OCI-LY7 (cell line): Measurements from ENCODE around the gene KCNE2. TPM values are rescaled to one million over a fixed set of nuclear protein-coding genes. Genes with fewer than 3 reads are reported as not detected.
A peak's percentile ranks its signal among the peaks of the same experiment; 100 is the strongest.

Source experiments
- Bru-seq: library from RNA; stranded (reverse); fragments of 400-500 nt; gene quantifications from one replicate; lab custom pipeline; 2021; lab: Mats Ljungman, UMichigan
- BruChase-seq, 2 experiments: library from RNA; stranded (reverse); fragments of 400-500 nt; gene quantifications; one replicate each; lab custom pipeline; 2021; lab: Mats Ljungman, UMichigan
- BruUV-seq: library from RNA; stranded (reverse); fragments of 400-500 nt; replicated peaks from 2 replicates; lab custom pipeline; 2021; lab: Mats Ljungman, UMichigan
- CTCF ChIA-PET: fragments of 300-600 bp; sonication (Branson Sonifier 250); formaldehyde crosslinking; loops from one replicate; lab custom pipeline; 2022; ENCODE audit warnings: antibody characterized with exemption; ENCODE audit not compliant: unreplicated experiment; lab: Charles Lee
- POLR2A ChIA-PET: fragments of 300-600 bp; sonication (Branson Sonifier 250); formaldehyde crosslinking; loops from one replicate; lab custom pipeline; 2022; ENCODE audit warnings: antibody characterized with exemption; lab: Charles Lee
- DNase-seq: peaks from one replicate; pipeline ENCODE4 v3.0.0-alpha.2; 2015; ENCODE audit warnings: low spot score
- H2AFZ ChIP-seq: fragments of 200-600 bp; sonication (generic), shearing (Covaris generic); 2 replicates; pipeline ENCODE4 v1.6.1; 2014; ENCODE audit warnings: mild to moderate bottlenecking, antibody characterized with exemption, low read length, moderate library complexity
- H3K27ac ChIP-seq: fragments of 200-600 bp; sonication (generic); 2 replicates; pipeline ENCODE4 v1.5.1; 2014; ENCODE audit warnings: mixed run types, low read depth, mild to moderate bottlenecking, moderate library complexity, low read length, inconsistent platforms; ENCODE audit not compliant: poor library complexity, severe bottlenecking
- H3K36me3 ChIP-seq: fragments of 200-600 bp; sonication (generic); 2 replicates; pipeline ENCODE4 v1.6.1; 2014; ENCODE audit warnings: mild to moderate bottlenecking, antibody characterized with exemption, low read length, moderate library complexity, mixed read lengths; ENCODE audit not compliant: insufficient read depth
- H3K4me1 ChIP-seq: fragments of 200-600 bp; sonication (generic); 2 replicates; pipeline ENCODE4 v1.5.1; 2014; ENCODE audit warnings: mild to moderate bottlenecking, low read length; ENCODE audit not compliant: insufficient read depth, poor library complexity, severe bottlenecking
- H3K4me2 ChIP-seq: fragments of 200-600 bp; sonication (generic); 2 replicates; pipeline ENCODE4 v1.6.1; 2014; ENCODE audit warnings: mild to moderate bottlenecking, low read length
- H3K4me3 ChIP-seq: fragments of 200-600 bp; sonication (generic); 2 replicates; pipeline ENCODE4 v1.5.1; 2014; ENCODE audit warnings: mild to moderate bottlenecking, low read depth, low read length; ENCODE audit not compliant: poor library complexity, severe bottlenecking
- H3K79me2 ChIP-seq: fragments of 200-600 bp; sonication (generic); 2 replicates; pipeline ENCODE4 v1.6.1; 2016; ENCODE audit warnings: low read depth, mild to moderate bottlenecking, low read length, moderate library complexity, mixed read lengths; ENCODE audit not compliant: insufficient read depth
- H3K9me2 ChIP-seq: fragments of 200-600 bp; sonication (generic); 2 replicates; pipeline ENCODE4 v1.6.1; 2016; ENCODE audit warnings: mild to moderate bottlenecking, low read length, mixed read lengths; ENCODE audit not compliant: insufficient read depth
- H3K9me3 ChIP-seq: fragments of 200-600 bp; sonication (generic); 2 replicates; pipeline ENCODE4 v1.6.1; 2014; ENCODE audit warnings: mild to moderate bottlenecking, mixed run types, low read length, mixed read lengths
- H4K20me1 ChIP-seq: fragments of 200-600 bp; sonication (generic); 2 replicates; pipeline ENCODE4 v1.6.1; 2014; ENCODE audit warnings: mild to moderate bottlenecking, antibody characterized with exemption, low read length, moderate library complexity, mixed read lengths; ENCODE audit not compliant: insufficient read depth
- EZH2phosphoT487 ChIP-seq: fragments of 200-600 bp; sonication (generic); IDR thresholded peaks from 2 replicates; pipeline ENCODE4 v1.6.1; 2018; ENCODE audit warnings: low read depth, borderline replicate concordance, mild to moderate bottlenecking, mixed run types, antibody characterized with exemption, low read length, moderate library complexity, mixed read lengths
- intact Hi-C: fragments of 100-400 bp; cut with micrococcal nuclease; formaldehyde crosslinking; loops from one replicate; pipeline ENCODE4 v1.10.0; 2022; ENCODE audit not compliant: unreplicated experiment
- long read RNA-seq: library from polyadenylated mRNA; stranded (forward); transcript quantifications from one replicate; pipeline ENCODE4 v2.0.0, GENCODE V29; 2022
- total RNA-seq, 2 experiments: library from RNA; depleted of rRNA in 1 of 2; stranded (reverse); fragments of >200 nt in 1 of 2; shearing (Covaris generic) in 1 of 2; gene quantifications; 2 replicates each; pipeline ENCODE4 v1.2.3, GENCODE V29; 2014 to 2022
- TF ChIP-seq, protein P1 (sequence below): fragments of 200-600 bp; sonication (generic); conservative IDR thresholded peaks from 2 replicates; pipeline ENCODE4 v1.5.1; 2014; ENCODE audit warnings: mild to moderate bottlenecking, antibody characterized with exemption, low read length, moderate library complexity, mixed read lengths

Gene KCNE2, protein sequence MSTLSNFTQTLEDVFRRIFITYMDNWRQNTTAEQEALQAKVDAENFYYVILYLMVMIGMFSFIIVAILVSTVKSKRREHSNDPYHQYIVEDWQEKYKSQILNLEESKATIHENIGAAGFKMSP
- total RNA-seq (2014; rRNA removed; shearing (Covaris generic)) = not detected in 2 replicates
- total RNA-seq (2022) = not detected in 2 replicates
- Bru-seq, nascent RNA = percentile 17 among the genes with signal in this experiment
- not detected for BruChase-seq, experiment 1, labeled RNA remaining after a 6-hour chase
- BruChase-seq, experiment 2, labeled RNA remaining after a 2-hour chase = percentile 15 among the genes with signal in this experiment
- long read RNA-seq = 0 reads

DNA sequence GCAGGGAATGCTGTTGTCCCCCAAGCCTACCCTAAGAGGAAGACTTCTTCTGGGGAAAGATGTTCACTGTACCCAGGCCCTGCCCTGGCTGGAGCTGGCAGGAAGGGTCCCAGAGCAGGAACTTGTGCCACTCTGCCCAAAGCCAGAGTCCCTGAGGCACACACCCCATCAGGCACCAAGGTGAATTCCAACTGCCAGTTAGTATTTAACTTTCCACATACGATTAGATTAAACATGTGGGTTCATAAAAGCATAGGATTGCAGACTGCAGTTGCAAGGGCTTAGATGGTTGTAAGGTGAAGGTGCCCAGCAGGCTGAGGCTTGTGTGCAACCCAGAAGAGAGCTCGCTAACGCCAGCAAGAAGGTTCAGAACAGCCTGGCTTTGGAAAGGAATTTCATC lies at the start of gene KCNE2:
Gene KCNE2, plus strand, starts transcription at position 274 of the 400 bp plus-strand sequence. CDS start 6,473 bp downstream, outside the sequence.
- peaks cover 4% of the 10 kb centered on the region; the same call in 1 of the 2 replicates for H3K9me3 ChIP-seq
- H3K4me1 ChIP-seq = peaks cover 4% of the 10 kb centered on the region
- H3K9me2 ChIP-seq = no peaks in the 10 kb centered on the region
- H3K27ac ChIP-seq = no peak within 1 kb of the TSS
- H4K20me1 ChIP-seq = no peaks in the 10 kb centered on the region
- ChIA-PET CTCF (no interaction called here), POLR2A (no interaction called here)
- no peaks in the 10 kb centered on the region for H3K36me3 ChIP-seq
- no peak within 1 kb of the TSS for H3K4me2 ChIP-seq
- BruUV-seq = no TSS peak
- TF ChIP-seq, protein P1, sequence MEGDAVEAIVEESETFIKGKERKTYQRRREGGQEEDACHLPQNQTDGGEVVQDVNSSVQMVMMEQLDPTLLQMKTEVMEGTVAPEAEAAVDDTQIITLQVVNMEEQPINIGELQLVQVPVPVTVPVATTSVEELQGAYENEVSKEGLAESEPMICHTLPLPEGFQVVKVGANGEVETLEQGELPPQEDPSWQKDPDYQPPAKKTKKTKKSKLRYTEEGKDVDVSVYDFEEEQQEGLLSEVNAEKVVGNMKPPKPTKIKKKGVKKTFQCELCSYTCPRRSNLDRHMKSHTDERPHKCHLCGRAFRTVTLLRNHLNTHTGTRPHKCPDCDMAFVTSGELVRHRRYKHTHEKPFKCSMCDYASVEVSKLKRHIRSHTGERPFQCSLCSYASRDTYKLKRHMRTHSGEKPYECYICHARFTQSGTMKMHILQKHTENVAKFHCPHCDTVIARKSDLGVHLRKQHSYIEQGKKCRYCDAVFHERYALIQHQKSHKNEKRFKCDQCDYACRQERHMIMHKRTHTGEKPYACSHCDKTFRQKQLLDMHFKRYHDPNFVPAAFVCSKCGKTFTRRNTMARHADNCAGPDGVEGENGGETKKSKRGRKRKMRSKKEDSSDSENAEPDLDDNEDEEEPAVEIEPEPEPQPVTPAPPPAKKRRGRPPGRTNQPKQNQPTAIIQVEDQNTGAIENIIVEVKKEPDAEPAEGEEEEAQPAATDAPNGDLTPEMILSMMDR = no peak
- no peak for TF ChIP-seq EZH2phosphoT487
- no peaks in the 10 kb centered on the region for H3K79me2 ChIP-seq
- no peak within 1 kb of the TSS for H2AFZ ChIP-seq
- DNase-seq = no peak
- intact Hi-C loops = no loop called here
- H3K4me3 ChIP-seq = no peak within 1 kb of the TSS

GRCh38 chr21:34319585-34319984 lies 44.2 kb upstream of the KCNE2 start:
- DNase-seq = no peak
- intact Hi-C loops = no loop called here
- CTCF ChIA-PET = no interaction called here
- Histone ChIP-seq H3K4me2 (no peak overlapping the region), H3K9me3 (0 out of 2 replicates have a peak, but pooled peaks cover 7% of the 10 kb centered on the region), H4K20me1 (no peaks in the 10 kb centered on the region), H2AFZ (no peak overlapping the region), H3K4me3 (no peak overlapping the region), H3K4me1 (no peaks in the 10 kb centered on the region), H3K27ac (no peak overlapping the region), H3K79me2 (no peaks in the 10 kb centered on the region), H3K9me2 (no peaks in the 10 kb centered on the region), H3K36me3 (no peaks in the 10 kb centered on the region)
- no TSS peak for BruUV-seq
- POLR2A ChIA-PET = no interaction called here
- TF ChIP-seq, protein P1 = no peak
- no peak for TF ChIP-seq EZH2phosphoT487

GRCh38 chr21:34320011-34320410 lies 43.8 kb upstream of the KCNE2 start:
- Histone ChIP-seq H3K4me3 (no peak overlapping the region), H3K36me3 (no peaks in the 10 kb centered on the region), H3K4me1 (no peaks in the 10 kb centered on the region), H3K9me2 (no peaks in the 10 kb centered on the region), H3K79me2 (no peaks in the 10 kb centered on the region), H3K27ac (no peak overlapping the region), H3K9me3 (0 out of 2 replicates have a peak, but pooled peaks cover 7% of the 10 kb centered on the region), H2AFZ (no peak overlapping the region), H3K4me2 (no peak overlapping the region), H4K20me1 (no peaks in the 10 kb centered on the region)
- ChIA-PET POLR2A (no interaction called here), CTCF (no interaction called here)
- TF ChIP-seq EZH2phosphoT487 = no peak
- TF ChIP-seq, protein P1 = no peak
- no TSS peak for BruUV-seq
- intact Hi-C loops = no loop called here
- no peak for DNase-seq
